Stomach (tissue), 9 donors: Measurements from ENCODE around the gene TMPRSS3. TPM values are rescaled to one million over a fixed set of nuclear protein-coding genes. Genes with fewer than 3 reads are reported as not detected.

Source experiments
- DNase-seq, 2 donors: peaks; one replicate each; pipeline versions ENCODE4 v3.0.0 to v3.0.0-alpha.2; 2013 to 2019
- H3K27ac ChIP-seq, 5 donors: fragments of 200-600 bp in 4 of 5; sonication (generic) in 4 of 5; one replicate each; pipeline ENCODE4 v1.5.1; 2013 to 2019; ENCODE audit warnings: mild to moderate bottlenecking in 1 of 5, moderate library complexity in 1 of 5
- H3K27me3 ChIP-seq, 3 donors: fragments of 200-600 bp; sonication (generic); one replicate each; pipeline ENCODE4 v1.5.1; 2017 to 2019; ENCODE audit warnings: mixed run types in 1 of 3
- H3K36me3 ChIP-seq, 4 donors: fragments of 200-600 bp; sonication (generic); 1 replicate in 3 of 4; 2 replicates in 1 of 4; pipeline ENCODE4 v1.5.1; 2016 to 2019
- H3K4me1 ChIP-seq, 4 donors: fragments of 200-600 bp; sonication (generic); one replicate each; pipeline ENCODE4 v1.5.1; 2016 to 2019
- H3K4me3 ChIP-seq, 4 donors: fragments of 200-600 bp; sonication (generic) in 3 of 4; one replicate each; pipeline ENCODE4 v1.5.1; 2016 to 2019; ENCODE audit warnings: mild to moderate bottlenecking in 1 of 4
- H3K9me3 ChIP-seq, 4 donors: fragments of 200-600 bp; sonication (generic); one replicate each; pipeline ENCODE4 v1.5.1; 2016 to 2019
- CTCF ChIP-seq, 7 experiments: fragments of 450-650 bp in 4 of 7; fragments of 200-600 bp in 3 of 7; sonication (generic) in 3 of 7; IDR thresholded peaks; one replicate each; pipeline ENCODE4 v1.5.1; 2016 to 2019; ENCODE audit warnings: antibody characterized with exemption in 7 of 7, control low read depth in 2 of 7, mild to moderate bottlenecking in 1 of 7
- EP300 ChIP-seq: sonication (generic); formaldehyde crosslinking; IDR thresholded peaks from one replicate; pipeline ENCODE4 v1.6.1; 2017; ENCODE audit warnings: antibody characterized with exemption
- POLR2A ChIP-seq, 4 donors: fragments of 450-650 bp; IDR thresholded peaks; one replicate each; pipeline ENCODE4 v1.6.1; 2016; ENCODE audit warnings: antibody characterized with exemption in 4 of 4, control low read depth in 2 of 4, mild to moderate bottlenecking in 1 of 4, moderate library complexity in 1 of 4
- POLR2AphosphoS5 ChIP-seq, 3 donors: sonication (generic); formaldehyde crosslinking; IDR thresholded peaks; one replicate each; pipeline ENCODE4 v1.6.1; 2016; ENCODE audit warnings: antibody characterized with exemption in 3 of 3
- WGBS, 5 donors: extraction: QIAGEN DNeasy Blood & Tissue Kit in 3 of 5; methylation state at CpG; one replicate each; pipeline versions ENCODE4 v1.1.5 to v1.1.7; 2013 to 2018; 5-methylcytosine and 5-hydroxymethylcytosine counted together
- intact Hi-C: fragments of 100-400 bp; cut with DNase I; formaldehyde crosslinking; loops from one replicate; pipeline ENCODE4 v1.15.1; 2023; ENCODE audit warnings: low total_unique reads
- polyA plus RNA-seq, 3 donors: library from polyadenylated mRNA; stranded (reverse); fragments of 200-250 nt; gene quantifications; one replicate each; pipeline ENCODE4 v1.2.3, GENCODE V29; 2013
- total RNA-seq, 5 donors: library from RNA; depleted of rRNA; stranded (reverse); fragments of >200 nt; gene quantifications; one replicate each; pipeline versions ENCODE4 v1.1.0 to v1.2.3, GENCODE V29; 2014 to 2016
- donor health status: healthy with polysubstance abuse.
- donor health status: Bipolar disorder and iron deficiency.
- donor health status: healthy.

Gene TMPRSS3
- total and polyA plus RNA-seq, 8 donors, result 0.45 to 37.9 (median 3.9) TPM; not detected in 1

- Histone ChIP-seq H3K27ac (no peak overlapping the region), H3K4me1 (peaks cover 0 to 3% (median 0%) of the 10 kb centered on the region in 4 donors), H3K9me3 (peaks cover 0 to 7% (median 2%) of the 10 kb centered on the region in 4 donors), H3K36me3 (no peaks in the 10 kb centered on the region), H3K27me3 (no peaks in the 10 kb centered on the region), H3K4me3 (no peak overlapping the region)
- intact Hi-C loops, result no loop called here
- no peak for TF ChIP-seq EP300
- TF ChIP-seq POLR2A (IDR thresholded peaks at IDR 0.05), result no peak
- no peak for TF ChIP-seq POLR2AphosphoS5 (IDR thresholded peaks at IDR 0.05)
- TF ChIP-seq CTCF (IDR thresholded peaks at IDR 0.05), result no peak
- WGBS, 5 donors, result 87 to 92% (median 91%) methylated on average over 19 of the region's 19 CpGs
- DNase-seq, result no peak
Observed at GRCh38 chr21:42396799-42397745, 1.2 kb upstream of the TMPRSS3 start.

GRCh38 chr21:42395302-42395701, 550 bp downstream of the TMPRSS3 start:
- Histone ChIP-seq H3K36me3 (no peaks in the 10 kb centered on the region), H3K9me3 (no peaks in the 10 kb centered on the region), H3K4me1 (no peaks in the 10 kb centered on the region), H3K27ac (peak overlapping the region in 1 of 5 donors; percentile 23), H3K27me3 (peaks cover 0 to 5% (median 0%) of the 10 kb centered on the region in 3 donors), H3K4me3 (no peak overlapping the region)
- no peak for TF ChIP-seq CTCF (IDR thresholded peaks at IDR 0.05)
- intact Hi-C loops, result no loop called here
- 95 to 97% (median 96%) methylated on average over 11 of the region's 11 CpGs for WGBS, 5 donors
- no peak for DNase-seq

- no peak overlapping the region for H3K27ac ChIP-seq
- no peak overlapping the region for H3K4me3 ChIP-seq
- no peak for DNase-seq
- H3K9me3 ChIP-seq, result no peaks in the 10 kb centered on the region
- intact Hi-C loops, result no loop called here
- H3K27me3 ChIP-seq, result peaks cover 0 to 14% (median 0%) of the 10 kb centered on the region in 3 donors
- H3K4me1 ChIP-seq, result peaks cover 0 to 9% (median 6%) of the 10 kb centered on the region in 4 donors
- H3K36me3 ChIP-seq, result no peaks in the 10 kb centered on the region
- 62 to 71% (median 69%) methylated on average over 8 of the region's 8 CpGs for WGBS, 5 donors
- TF ChIP-seq EP300 (no peak), POLR2AphosphoS5 (IDR thresholded peaks at IDR 0.05) (no peak), CTCF (IDR thresholded peaks at IDR 0.05) (no peak), POLR2A (IDR thresholded peaks at IDR 0.05) (no peak)
Observed at GRCh38 chr21:42393443-42393950, 2.4 kb downstream of the TMPRSS3 start.

GRCh38 chr21:42392731-42393442, 3.0 kb downstream of the TMPRSS3 start:
- 68 to 90% (median 80%) methylated on average over 17 of the region's 17 CpGs for WGBS, 5 donors
- Histone ChIP-seq H3K27me3 (peaks cover 0 to 15% (median 0%) of the 10 kb centered on the region in 3 donors), H3K4me3 (no peak overlapping the region), H3K36me3 (no peaks in the 10 kb centered on the region), H3K27ac (no peak overlapping the region), H3K9me3 (no peaks in the 10 kb centered on the region), H3K4me1 (peaks cover 0 to 9% (median 6%) of the 10 kb centered on the region in 4 donors)
- intact Hi-C loops, result no loop called here
- peak in 1 of 2 donors; percentile 55 for DNase-seq
- TF ChIP-seq EP300 (no peak), POLR2AphosphoS5 (IDR thresholded peaks at IDR 0.05) (no peak), POLR2A (IDR thresholded peaks at IDR 0.05) (no peak), CTCF (IDR thresholded peaks at IDR 0.05) (no peak)
